ENCODE measurements around the gene MAPKBP1.

The MAPKBP1 gene

DNA sequence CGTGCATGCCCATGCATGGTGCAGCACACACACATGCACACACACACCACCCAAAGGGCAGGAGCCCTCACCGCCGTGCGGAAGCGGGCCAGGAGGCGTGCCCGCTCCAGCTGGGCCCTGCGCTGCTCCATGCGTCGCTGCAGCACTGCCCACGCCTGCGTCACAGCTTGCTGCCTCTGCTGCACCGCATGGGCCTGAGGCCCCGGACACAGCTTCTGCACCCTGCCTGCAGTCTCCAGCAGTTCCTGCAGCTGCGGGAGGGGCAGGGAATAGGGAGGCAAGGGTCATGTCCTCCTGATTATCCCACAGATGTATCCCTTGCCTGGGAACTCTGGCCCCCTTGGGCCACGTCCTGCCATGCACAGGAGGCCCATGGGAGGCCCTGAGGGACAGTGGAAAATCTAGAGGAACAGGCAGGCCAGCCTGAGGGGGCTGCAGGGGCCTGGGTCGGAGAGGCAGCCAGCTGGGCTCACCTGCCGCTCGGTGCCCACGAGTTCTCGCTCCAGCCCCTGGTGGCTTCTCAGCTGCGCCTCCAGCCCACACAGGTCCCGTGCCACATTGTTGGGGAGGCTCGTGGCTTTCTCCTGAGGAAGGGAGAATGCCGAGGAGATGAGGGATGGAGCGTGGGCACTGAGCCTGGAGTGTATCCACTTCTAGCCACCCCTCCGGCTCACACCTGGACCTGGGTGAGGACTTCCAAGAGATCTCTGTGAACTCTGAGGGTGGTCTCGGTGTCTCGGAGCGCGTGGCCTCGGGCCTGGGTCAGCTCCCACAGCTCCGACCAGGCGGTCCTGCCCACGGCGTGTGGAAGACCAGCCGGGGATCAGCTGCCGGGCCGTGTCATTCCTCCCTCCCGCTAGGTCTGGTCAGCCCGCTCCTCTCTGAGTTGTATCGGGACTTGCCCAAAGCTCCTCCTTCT, 95.7 kb downstream of the MAPKBP1 start:
- no peak for DNase-seq (ENCODE audit: low spot score)

DNA sequence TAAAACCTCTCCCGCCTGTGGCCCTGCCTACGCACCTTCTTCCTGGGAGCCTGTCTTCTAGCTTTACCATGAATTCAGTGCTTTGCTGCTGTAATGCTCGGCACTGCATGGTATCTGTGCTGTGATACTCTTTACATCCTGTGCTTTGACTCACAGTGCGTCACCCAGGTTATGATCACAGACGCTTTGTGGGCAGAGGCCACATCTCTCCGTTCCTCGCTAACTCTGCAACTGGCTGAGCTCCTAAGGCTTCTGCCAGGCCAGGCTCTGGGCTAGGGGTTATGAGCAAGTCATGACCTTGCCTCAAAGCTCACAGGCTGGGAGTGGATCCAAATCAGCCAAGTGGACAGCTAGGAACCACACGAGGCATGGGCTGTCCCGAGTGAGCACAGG, 96.4 kb downstream of the MAPKBP1 start:
- DNase-seq (ENCODE audit: low spot score): no peak

DNA sequence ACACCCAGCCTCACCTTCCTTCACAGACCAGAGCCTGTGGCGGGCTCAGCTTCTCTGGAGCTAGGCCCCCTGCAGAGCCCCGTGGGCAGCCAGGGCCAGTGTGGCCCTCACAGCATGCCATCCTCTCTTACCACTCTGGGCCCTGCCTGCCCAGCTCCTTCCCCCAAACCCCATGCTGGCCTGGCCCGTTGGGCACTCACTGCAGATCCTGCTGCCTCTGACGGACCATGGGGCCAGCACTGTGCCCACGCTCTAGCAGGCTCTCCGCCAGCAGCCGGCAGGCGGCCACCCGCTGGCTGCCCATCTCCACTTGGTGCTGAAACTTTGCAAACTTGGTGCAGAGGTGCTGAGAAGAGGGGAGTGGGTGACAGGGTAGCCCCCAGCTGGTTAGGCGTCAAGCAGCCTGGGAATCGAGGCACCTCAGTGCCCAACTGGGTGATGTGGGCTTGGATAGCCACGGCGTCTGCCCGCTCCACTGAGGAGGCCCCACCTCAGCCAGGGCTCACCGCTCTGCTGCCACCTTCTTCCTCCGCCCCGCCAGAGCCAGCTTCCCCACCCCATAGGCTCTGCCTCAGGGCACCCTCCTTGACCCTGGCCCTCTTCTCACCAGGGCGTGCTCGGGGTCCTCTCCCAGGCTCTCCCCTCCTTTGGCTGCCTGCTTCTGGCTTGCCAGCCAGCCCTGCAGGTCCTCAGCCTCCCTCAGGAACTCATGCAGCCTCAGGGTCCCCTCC, 97.1 kb downstream of the MAPKBP1 start:
- no peak for DNase-seq (ENCODE audit: low spot score)

DNA sequence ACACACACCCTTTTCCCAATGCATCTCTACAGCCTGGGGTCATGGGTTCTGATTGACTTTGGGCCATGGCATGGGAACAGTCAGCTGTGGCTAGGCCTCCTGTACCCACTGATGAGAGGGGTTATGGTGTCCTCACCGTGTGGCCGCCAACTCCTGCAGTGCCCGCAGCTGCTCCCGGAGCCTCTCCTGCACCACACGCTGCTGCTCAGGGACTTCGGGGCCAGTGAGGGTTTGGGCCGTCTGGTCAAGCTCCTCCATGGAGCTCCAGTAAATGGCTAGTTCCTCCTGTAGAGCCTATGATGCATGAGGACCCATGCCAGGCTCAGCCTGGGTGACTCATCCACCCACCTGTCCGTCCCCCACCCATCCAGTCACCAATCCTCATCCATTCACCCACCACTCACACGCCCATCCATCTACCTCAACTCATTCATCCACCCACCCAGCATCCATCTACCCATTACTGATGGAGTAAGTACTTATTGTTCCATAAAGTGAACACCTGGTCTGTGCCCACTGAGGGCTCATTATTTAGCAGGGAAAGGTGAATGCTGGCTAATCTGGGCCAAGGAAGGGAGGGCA, 98.0 kb downstream of the MAPKBP1 start:
- DNase-seq (ENCODE audit: low spot score): no peak

DNA sequence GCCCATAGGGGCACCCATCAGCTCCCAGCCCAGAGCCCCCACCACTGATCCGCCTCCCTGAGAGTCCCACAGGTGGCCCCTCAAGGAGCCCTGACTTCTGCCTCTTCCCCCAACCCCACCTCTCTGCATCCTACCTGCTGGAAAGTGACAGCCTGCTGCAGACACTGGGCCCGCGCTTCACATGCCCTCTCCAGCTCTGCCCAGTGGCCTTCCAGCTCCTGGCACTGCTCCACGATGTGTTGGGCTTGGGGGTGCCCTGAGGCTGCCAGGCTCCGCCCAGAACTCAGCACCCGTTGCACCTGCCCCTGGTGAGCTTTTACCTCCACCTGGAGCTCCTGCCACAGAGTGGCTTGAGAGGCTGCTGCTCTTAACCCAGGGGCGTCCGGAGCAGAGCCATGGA, 99.4 kb downstream of the MAPKBP1 start:
- DNase-seq (ENCODE audit: low spot score): no peak

DNA sequence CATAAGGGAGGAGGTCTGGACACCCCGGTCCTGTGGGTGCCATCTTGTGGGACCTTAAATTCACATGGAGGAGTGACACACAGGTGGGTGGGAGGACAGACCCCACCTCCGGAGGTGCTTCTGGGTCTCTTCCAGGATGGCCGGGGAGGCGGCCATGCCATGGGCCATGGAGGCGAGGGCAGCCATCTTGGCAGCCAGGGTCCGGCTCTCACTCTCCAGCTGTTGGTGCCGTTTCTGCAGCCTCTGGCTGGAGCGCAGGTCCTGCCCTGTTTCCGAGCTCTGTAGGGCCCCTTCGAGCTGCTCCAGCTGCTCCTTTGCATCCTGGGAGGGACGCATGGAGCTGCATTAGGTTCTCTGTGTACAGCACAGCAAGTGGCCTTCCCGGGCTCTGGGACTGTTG, 100.5 kb downstream of the MAPKBP1 start:
- no peak for DNase-seq (ENCODE audit: low spot score)

DNA sequence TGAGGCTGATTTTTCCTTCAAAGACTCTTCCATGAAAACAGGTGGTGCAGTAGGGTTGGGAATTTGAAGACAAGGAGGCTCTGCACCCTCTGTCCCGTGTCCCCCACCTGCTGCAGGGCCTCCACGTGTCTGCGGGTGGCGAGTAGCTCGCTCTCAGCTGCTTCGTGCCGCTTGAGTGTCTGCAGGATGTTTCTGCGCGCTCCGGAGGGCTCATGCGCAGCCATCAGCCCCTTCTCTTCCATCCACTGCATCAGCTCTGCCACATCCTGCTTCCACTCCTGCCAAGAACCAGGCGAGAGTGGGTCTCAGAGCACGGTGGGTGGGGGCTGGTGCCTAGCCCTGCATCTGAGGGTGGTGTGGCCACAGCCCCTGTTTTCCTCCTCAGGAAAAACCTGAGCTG, 101.7 kb downstream of the MAPKBP1 start:
- peak; percentile 48 for DNase-seq (ENCODE audit: low spot score)

DNA sequence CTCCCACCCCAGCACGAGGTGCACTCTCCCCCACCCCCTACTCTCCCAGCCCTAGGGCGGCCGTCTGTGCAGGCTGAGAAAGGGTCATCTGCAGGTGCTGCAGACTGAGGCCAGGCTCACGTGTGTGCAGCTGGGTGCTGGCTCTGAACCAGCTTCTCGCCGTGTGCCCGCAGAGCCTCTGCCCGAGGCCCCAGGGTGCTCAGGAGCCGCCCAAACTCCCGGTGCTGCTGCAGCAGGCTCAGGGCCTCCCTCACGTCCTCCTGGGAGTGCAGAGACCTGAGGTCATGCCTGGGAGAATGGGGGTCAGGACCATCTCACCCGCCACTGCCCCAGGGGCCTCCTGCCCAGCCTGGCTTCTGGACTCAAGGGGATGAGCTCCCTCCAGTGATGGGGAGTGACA, 102.4 kb downstream of the MAPKBP1 start:
- DNase-seq (ENCODE audit: low spot score): no peak

Data from NAMALWA (cell line).